HG03039 (cell line): ENCODE results near the gene TTC28.
"Not testable (repeated sequence)": the region's sequence is repeated elsewhere in the genome, so short reads cannot be mapped to it uniquely, and the experiment has no call there.

Experiments
- ATAC-seq: cut with Tn5 transposase; IDR thresholded peaks from one replicate; pipeline ENCODE4 v1.9.1; 2021; ENCODE audit warnings: mild to moderate bottlenecking, moderate library complexity; ENCODE audit not compliant: unreplicated experiment

TTC28 gene

DNA sequence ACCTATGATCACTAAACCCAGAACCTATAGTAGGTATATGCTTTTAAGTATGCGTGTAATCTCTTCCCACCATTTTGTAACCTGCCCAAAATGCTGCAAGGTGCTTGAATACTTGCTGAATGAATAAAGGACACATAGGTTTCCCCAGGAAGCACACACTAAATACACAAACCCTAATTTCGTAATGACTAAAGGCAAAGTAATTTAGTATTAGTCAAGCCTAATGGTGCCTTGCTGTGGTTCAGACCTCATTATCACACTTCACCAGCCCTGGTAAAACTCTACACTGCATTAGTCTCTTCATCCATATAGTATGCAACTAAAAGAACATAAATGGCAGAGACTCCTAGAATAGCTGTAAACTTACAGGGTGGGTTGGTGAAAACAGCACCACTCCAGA lies 471.6 kb downstream of the TTC28 start:
- ATAC-seq: no peak

DNA sequence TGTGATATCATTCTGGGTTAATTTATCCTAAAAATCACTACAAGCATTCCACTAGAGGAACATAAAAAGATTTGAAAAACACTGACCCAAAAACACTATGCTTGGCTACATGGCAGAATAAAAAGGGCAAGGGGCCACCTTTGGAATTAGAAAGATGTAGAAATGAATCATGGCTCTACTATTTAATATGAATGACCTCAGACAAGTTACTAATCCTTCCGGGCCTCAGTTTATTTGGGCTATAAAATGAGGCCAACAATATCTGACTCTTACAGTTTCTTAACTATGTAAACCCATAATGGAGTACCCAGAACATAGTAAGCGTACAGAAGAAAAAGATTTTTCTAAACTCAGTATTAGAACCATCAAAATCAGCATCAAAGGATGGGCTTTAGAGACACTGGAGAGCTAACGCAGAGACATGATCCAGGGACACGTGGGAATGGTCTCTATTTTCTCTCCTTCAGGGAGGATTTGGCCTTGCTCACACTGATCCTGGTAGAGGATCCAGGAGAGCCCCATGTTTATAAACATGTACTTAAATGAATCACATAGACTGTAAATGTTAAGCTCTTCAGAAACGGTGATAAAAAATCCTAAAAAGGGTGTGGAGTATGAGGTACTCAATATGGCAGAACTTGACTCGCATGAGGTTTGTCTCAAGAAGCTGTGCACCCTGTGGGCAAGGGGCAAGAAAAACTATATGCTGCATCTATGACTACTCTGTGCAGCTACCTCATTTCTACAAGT lies 472.2 kb downstream of the TTC28 start:
- ATAC-seq: no peak

DNA sequence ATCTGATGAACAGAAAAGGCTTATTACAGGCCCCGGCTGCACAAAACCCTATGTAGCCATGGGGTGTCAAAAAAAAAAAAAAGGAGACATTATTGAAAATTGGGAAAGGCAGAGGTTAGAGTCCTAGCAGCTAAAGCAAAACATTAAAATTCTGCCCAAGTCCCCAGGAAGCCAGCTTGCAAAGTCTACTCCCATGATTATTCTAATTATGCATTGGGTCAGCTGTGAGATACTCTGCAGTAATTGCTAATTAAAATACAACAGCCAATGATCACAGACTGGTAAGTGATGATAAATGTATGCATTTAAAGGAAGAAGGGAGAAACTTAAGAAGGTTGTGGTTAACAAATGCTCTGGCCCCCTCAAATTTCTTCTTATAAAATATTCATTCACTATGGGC lies 473.7 kb downstream of the TTC28 start:
- no peak for ATAC-seq

DNA sequence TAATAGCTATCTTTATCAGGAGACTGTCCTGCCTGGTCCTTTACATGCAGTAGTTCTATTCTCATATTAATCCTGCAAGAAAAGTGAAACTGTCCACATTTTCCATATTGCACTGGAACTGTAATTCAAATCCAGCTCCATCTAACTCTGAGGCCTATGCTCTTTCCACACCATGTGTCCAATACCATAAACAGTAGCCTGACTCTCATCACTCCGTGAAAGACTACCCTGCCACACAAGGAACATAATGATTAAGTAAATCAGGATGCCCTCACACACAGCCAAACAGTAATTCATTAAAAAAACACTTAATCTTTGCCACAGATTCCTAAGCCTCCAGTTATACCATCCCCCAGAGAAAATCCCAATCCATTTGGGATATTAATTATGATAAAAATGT lies 475.3 kb downstream of the TTC28 start:
- ATAC-seq: no peak

DNA sequence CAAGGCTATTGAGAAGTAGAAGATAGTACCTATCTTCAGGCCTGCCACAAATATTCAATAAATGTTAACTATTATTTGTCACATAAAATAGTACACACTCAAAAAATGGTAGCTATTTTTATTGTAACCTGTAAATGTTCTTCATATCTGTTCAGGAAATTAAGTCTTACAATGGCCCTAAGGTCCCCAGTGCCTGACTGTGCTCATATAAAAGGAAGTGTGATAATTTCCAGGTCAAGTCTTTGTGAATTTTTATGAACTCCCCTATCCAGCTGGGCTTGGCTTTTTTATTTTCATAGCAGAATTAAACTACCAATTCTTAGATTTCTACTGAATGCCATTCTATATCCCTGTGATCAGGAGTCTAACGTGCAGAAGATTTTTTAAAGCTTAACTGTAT lies 476.4 kb downstream of the TTC28 start:
- no peak for ATAC-seq

DNA sequence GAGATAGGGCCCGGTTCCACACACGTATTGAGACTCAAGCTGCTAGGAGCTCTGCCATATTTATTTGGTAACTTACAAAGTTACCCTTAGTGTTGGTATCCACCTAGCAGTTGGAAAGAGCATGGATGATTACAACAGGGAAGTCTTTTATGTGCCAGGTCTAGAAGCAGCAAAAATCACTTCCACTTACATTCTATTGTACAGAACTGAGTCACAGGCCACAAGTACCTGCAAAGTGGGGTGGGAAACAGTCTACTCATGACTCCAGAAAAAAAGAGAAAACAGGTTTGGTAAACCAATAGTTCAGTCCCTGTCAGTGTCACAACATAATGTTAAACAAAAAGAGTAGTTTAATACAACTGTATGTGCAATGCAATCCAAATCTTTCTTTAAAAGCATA lies 480.9 kb downstream of the TTC28 start:
- no peak for ATAC-seq

DNA sequence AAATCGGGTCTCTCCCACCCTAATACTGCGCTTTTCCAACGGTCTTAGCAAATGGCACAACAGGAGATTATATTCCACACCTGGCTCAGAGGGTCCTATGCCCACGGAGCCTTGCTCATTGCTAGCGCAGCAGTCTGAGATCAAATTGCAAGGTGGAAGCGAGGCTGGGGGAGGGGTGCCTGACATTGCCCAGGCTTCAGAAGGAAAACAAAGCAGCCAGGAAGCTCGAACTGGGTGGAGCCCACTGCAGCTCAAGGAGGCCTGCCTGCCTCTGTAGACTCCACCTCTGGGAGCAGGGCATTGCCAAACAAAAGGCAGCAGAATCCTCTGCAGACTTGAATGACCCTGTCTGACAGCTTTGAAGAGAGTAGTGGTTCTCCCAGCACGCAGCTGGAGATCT lies 488.1 kb downstream of the TTC28 start:
- not testable (repeated sequence) for ATAC-seq

DNA sequence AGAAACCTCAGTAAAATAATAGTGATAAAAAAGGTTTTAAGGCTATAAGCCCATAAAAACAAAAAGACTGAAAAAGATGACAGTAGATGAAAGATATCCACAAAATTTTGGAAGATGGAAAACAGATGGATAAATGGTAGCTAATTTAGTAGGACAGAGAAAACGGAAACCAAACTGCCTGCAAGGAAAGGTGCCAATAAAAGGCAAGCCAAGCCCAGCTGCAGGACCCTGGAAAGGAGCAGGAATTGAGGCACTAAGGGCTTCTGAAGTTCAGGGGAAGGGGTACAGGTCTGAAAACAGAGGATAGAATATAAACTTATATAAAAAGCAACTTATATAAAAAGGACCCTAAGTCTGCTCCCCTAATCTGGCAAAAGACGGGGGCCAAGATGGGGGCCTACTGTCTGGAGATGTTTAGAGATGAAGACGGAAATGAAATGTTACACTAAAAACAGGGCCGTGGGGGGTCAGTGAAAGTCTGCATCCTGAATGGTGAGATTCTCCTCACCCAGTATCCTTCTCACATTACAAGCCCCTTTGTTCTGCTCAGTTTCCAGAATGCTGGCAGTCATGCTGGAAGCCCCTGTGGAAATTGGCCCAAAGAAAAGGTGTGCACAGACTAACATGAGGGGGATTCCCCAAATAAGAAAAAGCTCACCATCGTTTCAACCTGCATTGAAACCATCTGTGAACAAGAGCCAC lies 491.3 kb downstream of the TTC28 start:
- no peak for ATAC-seq

DNA sequence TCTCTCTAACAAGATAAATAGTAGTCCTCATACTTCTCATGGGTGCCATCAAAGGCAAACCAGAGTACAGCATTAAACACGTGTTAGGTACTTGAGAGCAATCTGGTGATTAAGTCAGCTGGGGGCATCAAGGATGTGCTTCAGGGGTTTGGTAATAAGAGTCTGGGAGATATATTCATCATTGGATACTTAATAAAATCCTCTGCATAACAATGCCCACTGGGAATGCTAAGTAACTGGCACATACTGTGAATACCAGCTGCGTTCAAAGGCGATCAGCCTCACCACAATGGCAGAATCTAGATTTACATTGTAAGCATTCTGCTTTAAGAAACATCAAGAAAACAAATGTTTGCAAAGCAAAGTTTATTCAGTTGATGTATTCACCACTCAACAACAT lies 492.0 kb downstream of the TTC28 start:
- ATAC-seq: no peak

DNA sequence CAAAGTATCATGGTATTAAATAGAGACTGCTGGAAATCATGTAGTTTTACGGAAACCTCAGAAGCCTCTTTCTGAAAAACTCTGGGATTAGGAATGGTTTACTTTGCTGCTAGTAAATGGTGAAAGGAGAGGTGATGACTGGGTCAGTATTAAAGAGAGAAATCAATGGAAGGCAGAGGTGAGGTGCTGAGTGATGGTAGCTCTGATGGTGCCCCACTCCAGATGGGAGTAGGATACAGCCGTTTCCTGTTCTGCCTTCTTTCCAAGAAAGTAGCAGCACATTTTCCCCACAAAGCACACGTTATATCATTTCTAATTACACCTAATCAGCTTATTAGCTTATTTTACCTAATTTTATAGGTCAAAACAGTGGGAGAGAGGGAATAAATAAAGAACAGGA lies 493.0 kb downstream of the TTC28 start:
- ATAC-seq: no peak

DNA sequence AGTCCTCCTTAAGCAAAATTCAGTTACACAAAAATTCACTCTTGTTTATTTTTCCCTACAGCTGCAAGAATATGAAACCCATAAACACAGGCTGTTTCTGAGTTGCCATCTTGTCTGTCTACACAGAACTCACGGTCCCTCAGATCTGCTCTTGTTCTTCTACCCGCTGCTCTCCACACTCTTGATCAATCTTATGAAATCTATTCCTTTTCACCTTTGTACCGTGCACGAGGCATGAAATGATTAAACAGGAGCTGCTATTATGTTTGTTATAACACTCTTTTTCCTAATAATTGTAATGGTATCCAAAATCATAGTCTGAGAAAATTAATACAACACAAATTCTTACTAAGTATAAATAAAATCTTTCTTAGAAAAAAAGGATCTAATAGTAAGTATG lies 494.5 kb downstream of the TTC28 start:
- no peak for ATAC-seq

DNA sequence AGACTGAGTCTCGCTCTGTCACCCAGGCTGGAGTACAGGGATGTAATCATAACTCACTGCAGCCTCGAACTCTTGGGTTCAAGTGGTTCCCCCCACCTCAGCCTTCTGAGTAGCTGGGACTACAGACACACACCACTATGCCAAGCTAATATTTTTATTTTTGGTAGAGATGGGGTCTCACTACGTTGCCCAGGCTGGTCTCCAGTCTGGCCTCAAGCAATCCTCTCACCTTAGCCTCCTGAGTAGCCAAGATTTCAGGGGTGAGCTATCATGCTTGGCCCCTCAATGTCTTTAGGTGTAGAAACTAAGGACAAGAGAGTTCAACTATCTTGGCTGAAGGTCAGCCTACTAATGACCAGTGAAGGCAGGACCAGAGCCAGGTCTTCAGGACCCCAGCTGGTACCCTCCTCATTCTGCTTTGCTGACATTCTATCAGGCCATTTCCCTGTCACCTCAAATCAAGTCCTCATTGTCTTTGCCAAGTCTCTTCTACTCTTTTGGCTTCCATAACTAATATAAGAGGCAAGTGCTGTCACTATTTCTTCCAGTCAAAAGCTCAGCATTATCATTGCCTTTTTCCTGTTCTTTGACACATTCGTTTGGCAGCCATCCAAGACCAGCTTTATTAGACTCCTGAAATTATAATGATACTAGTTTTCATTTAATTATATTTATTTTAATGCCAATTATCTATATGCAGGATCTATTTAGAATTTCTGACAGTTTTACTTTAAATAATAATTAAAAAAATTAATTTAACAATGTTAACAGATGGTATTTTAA lies 496.4 kb downstream of the TTC28 start:
- ATAC-seq: no peak

DNA sequence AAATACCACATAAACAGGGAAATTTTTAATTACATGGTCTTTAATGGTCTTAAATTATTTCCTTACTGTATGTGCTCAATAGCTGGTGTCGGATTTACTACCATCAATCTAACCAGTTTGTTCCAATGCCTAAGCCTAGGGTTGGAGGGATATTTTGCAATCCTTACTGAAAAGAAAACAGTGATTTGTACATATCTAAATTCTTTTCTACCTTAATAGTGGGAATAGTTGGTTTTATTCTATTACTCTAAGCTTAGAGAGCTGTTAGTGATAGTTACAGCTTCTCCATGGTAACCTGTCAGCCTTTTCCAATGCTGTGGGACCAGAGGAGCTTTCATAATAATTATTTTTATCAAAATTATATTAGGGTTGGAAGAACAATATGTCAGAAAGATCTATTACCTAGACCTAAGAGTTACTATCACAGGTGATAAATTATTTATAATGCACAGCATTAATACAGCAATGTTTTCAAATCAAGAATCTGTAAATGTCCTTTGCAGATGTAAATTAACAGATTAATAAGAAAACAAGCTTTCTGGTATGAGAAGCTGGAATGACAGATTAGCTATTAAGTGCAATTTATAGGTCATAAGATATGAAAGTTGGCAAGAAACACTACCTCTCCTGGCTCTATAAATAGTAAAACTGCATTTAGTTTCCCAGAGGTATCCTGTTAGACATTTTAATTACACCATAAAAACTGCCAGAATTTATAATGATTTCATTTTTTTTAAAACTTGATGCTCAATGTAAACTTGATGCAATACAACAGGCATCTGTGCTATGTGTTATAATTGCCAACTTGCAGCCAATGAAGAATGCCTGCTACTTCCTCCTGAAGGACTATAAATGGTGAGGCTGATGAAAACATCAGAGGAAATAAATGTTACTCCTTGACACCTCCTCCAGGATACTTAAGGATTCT lies 498.6 kb downstream of the TTC28 start:
- no peak for ATAC-seq

DNA sequence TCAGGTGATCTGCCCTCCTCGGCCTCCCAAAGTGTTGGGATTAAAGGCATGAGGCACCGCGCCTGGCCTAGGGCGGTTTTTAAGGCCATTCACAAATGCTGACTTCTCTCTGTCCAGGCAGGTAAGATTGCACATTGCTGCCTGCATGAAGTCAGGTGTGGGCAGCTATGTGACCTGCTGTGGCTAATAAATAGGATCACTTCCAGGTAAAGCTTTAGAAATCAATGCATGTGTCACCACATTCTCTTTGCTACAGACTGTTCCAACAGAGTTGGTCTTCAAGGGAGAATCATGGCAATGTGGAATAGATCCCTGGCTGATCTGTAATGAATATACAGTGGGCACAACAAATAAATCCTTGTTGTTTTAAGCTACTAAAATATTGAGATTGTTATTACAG lies 500.2 kb downstream of the TTC28 start:
- ATAC-seq: no peak

DNA sequence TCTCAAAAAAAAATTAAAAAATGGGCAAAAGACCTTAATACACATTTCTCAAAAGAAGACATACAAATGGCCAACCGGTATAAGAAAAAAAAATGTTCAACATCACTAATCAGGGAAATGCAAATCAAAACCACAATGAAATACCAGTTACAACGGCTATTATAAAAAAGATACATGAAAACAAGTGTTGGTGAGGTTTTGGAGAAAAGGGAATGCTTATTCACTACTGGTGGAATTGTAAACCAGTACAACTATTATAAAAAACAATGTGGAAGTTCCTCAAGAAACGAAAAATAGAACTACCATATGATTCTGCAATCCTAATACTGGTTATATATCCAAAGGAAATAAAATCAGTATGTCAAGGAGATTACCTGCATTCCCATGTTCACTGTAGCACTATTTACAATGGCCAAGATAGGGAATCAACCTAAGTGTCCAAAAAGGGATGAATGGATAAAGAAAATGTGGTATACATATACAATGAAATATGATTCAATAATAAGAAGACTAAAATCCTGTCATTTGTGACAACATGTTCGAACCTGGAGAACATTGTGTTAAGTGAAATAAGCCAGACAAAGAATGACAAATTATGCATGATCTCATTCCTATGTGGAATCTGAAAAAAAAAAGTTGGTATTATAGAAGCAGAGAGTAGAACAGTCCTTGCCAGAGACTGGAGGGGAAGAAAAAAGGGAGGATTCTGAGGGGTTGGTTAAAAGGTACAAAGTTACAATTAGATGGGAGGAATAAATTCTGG lies 503.7 kb downstream of the TTC28 start:
- ATAC-seq: no peak

DNA sequence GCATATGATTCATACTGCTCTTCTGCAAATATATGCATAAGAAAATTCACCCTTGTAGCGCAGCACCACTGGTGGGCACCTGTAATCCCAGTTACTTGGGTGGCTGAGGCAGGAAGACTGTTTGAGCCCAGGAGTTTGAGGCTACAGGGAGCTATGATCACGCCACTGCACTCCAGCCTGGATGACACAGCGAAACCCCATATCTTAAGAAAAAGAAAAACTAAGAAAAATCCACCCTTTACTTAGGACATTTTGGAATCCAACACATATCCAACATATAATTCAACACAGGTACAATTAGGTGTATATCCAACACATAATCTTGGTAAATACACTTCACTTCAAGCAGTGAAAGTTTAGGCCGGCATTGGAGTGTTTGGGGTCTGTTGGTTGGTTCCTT lies 505.1 kb downstream of the TTC28 start:
- ATAC-seq: no peak

DNA sequence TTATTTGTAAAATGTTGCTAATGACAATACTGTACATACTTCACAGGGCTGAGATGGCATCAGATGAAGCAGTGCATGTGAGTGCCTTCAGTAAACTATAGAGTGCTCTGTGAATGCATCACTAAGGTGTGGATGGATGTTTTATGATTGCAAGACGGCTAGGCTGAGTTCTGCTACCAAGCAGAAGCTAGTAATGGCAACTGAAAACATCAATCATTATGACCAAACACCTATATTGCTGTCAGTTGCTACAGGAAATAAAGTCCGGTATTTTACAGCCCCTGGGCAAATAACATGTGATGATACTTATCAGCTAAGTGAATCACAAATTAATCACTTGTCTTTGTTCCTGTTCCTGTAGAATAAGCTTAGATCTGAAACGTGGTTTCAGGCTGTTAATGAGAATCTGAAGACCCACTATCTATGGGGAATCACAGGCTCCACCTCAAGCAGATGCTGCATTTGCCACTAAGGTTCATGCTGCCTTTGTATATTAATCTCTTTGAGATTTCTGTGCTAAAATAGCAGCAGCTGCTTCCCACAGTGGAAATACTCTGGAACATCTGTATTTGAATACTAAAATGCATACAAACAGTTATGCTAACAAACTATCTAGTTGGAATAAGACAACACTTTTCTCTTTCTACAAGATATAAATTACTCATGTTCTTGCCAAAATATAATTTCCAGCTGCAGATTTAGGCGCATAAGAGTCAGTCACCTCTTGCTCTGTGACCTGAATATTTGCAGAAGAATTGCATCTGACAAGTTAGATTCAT lies 506.6 kb downstream of the TTC28 start:
- ATAC-seq: no peak

DNA sequence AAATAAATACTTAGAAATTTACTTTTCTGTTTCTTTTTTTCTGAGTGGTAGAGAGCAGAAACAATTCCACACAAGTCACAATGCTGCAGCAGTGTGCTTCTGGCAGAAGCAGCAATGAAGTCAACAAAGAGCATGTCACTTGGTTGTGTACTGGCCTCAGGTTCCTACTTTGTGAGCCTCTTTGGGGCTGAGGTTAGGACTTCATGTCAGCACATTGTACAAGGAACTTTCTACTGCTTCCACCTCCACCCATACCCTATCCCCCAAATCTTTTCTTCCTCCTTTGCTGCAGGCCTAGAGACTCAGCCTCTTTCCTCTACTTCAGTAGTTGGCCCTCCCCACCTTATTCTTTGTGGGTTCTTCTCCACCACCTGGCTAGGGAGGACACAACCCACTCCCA lies 507.9 kb downstream of the TTC28 start:
- ATAC-seq: no peak

DNA sequence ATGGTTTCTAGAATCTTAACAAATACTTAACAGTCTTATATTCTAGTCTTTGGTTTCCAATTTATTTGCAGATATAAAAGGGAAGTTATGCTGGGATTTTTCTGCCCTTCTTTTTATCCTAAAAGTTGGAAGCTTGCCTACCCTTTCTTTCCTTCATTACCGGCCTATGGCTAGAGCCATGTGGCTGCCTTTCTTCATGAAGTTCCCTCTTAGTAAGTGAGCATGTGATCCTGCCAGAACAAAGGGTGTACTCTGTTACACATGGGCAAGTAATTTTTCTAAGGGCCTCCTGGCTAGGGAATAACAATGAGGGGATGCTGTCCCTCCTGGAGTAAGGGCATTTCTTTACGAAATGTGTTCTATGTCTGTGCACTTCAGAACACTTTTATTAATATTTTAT lies 508.5 kb downstream of the TTC28 start:
- ATAC-seq: no peak
